ENCODE data around the gene KIF7.

DNA sequence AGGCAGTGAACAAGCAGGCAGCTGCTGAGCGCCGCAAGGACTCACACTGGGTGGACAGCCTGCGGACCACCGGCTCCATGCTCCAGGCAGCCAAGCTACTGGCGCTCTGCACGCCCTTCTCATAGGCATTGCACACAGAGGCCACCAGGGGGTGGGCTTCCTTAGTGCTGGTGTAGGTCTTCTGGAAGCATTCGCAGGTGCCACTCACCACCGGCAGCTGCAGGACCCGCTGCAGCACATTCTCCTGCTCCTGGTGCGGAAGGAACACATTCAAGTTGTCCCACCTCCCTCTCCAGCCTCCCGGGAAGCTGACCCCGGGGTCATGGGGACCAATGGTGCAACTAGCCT lies 17.9 kb upstream of the KIF7 start:
- no peak for TF ChIP-seq RAD21 (conservative IDR thresholded peaks at IDR 0.05)
- no peak for TF ChIP-seq EP300 (conservative IDR thresholded peaks at IDR 0.05; ENCODE audit: poor library complexity, severe bottlenecking)
- TF ChIP-seq, protein P1, sequence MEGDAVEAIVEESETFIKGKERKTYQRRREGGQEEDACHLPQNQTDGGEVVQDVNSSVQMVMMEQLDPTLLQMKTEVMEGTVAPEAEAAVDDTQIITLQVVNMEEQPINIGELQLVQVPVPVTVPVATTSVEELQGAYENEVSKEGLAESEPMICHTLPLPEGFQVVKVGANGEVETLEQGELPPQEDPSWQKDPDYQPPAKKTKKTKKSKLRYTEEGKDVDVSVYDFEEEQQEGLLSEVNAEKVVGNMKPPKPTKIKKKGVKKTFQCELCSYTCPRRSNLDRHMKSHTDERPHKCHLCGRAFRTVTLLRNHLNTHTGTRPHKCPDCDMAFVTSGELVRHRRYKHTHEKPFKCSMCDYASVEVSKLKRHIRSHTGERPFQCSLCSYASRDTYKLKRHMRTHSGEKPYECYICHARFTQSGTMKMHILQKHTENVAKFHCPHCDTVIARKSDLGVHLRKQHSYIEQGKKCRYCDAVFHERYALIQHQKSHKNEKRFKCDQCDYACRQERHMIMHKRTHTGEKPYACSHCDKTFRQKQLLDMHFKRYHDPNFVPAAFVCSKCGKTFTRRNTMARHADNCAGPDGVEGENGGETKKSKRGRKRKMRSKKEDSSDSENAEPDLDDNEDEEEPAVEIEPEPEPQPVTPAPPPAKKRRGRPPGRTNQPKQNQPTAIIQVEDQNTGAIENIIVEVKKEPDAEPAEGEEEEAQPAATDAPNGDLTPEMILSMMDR (IDR thresholded peaks at IDR 0.05; ENCODE audit: poor library complexity, severe bottlenecking): no peak
- no peak for TF ChIP-seq EZH2 (IDR thresholded peaks at IDR 0.05; ENCODE audit: borderline replicate concordance, insufficient read depth, low read length, poor library complexity, severe bottlenecking)
- TF ChIP-seq POLR2AphosphoS5 (IDR thresholded peaks at IDR 0.05): no peak
- TF ChIP-seq TAF1 (IDR thresholded peaks at IDR 0.05; ENCODE audit: low read depth): no peak
- TF ChIP-seq MXI1 (conservative IDR thresholded peaks at IDR 0.05; ENCODE audit: poor library complexity, severe bottlenecking): no peak
- no peak for TF ChIP-seq REST (IDR thresholded peaks at IDR 0.05; ENCODE audit: borderline replicate concordance)
